ENCODE measurements around the gene IGLL5. TPM values are rescaled to one million over a fixed set of nuclear protein-coding genes. Genes with fewer than 3 reads are reported as not detected.
A peak's percentile ranks its signal among the peaks of the same experiment; 100 is the strongest.

The IGLL5 gene
- total and polyA plus RNA-seq, 2 donors (not counting 1 experiment from before 2014, with no cell fraction given): not detected

DNA sequence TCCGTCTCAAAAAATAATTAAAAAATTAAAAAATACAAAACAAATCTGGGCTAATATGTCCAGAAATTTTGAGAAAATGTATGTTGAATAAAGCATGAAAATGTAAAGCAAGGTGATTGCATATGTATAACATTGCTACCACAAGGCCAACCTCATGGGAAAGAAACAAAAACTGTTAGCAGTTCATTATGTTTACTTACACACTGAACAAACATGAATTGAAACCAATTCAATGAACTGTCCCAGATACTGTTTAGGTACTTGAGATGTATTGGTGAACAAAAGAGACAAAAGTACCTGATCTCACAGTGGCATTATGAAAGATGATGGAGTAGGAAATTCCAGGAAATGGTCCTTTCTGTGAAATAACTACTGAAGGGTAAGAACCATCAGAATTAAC is 43.8 kb upstream of the IGLL5 start:
- Histone ChIP-seq H3K27me3 (ENCODE audit: control insufficient read depth, insufficient read depth, low read length) (no peaks in the 10 kb centered on the region), H3K9ac (ENCODE audit: insufficient read depth, low read length) (no peak overlapping the region), H3K27ac (ENCODE audit: insufficient read depth, low read length) (no peak overlapping the region), H3K4me3 (replicated peaks in 1 of 4; ENCODE audit: control extremely low read depth in 1 of 4, insufficient read depth in 1 of 4, low read depth in 3 of 4, low read length in 4 of 4) (no peak overlapping the region), H3K4me2 (ENCODE audit: extremely low read depth, insufficient read depth, low read length) (no peak overlapping the region), H4K20me1 (ENCODE audit: control insufficient read depth, extremely low read depth, insufficient read depth, low read length) (no peaks in the 10 kb centered on the region), H3K36me3 (ENCODE audit: control insufficient read depth, insufficient read depth, low read length) (no peaks in the 10 kb centered on the region), H3K79me2 (ENCODE audit: control insufficient read depth, insufficient read depth, low read length) (no peaks in the 10 kb centered on the region), H3K9me3 (ENCODE audit: control insufficient read depth, insufficient read depth, low read depth, low read length) (no peaks in the 10 kb centered on the region), H2AFZ (ENCODE audit: low read length) (no peak overlapping the region), H3K4me1 (ENCODE audit: control insufficient read depth, extremely low read depth, insufficient read depth, low read length) (no peaks in the 10 kb centered on the region)
- no peak for DNase-seq (ENCODE audit: low read depth in 2 of 2)
- TF ChIP-seq EZH2 (IDR thresholded peaks at IDR 0.05; ENCODE audit: low read length, missing control alignments) (no peak), CTCF (conservative IDR thresholded peaks at IDR 0.05 in 1 of 2, IDR thresholded peaks at IDR 0.05 in 1 of 2; ENCODE audit: low read depth in 1 of 2, low read length in 2 of 2) (no peak)

DNA sequence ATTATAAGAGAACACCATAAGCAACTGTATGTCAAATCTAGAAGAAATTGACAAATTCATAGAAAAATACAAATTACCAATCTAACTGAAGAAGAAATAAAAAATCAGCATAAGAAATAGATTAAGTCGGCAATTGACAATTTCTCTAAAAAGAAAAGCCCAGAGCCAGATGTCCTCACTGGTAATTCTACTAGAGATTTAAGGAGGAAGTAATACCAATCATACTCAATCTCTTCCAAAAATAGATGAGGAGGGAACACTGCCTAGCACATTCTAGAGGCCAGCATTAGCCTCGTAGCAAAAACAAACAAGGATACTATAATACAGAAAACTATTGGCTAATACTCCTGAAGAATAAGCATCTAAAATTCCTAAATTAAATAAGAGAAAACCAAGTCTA is 40.4 kb upstream of the IGLL5 start:
- Histone ChIP-seq H3K4me1 (ENCODE audit: control insufficient read depth, extremely low read depth, insufficient read depth, low read length) (no peaks in the 10 kb centered on the region), H3K9ac (ENCODE audit: insufficient read depth, low read length) (no peak overlapping the region), H3K36me3 (ENCODE audit: control insufficient read depth, insufficient read depth, low read length) (no peaks in the 10 kb centered on the region), H3K79me2 (ENCODE audit: control insufficient read depth, insufficient read depth, low read length) (no peaks in the 10 kb centered on the region), H3K9me3 (ENCODE audit: control insufficient read depth, insufficient read depth, low read depth, low read length) (no peaks in the 10 kb centered on the region), H3K4me3 (replicated peaks in 1 of 4; ENCODE audit: control extremely low read depth in 1 of 4, insufficient read depth in 1 of 4, low read depth in 3 of 4, low read length in 4 of 4) (no peak overlapping the region), H3K27me3 (ENCODE audit: control insufficient read depth, insufficient read depth, low read length) (no peaks in the 10 kb centered on the region), H2AFZ (ENCODE audit: low read length) (no peak overlapping the region), H3K4me2 (ENCODE audit: extremely low read depth, insufficient read depth, low read length) (no peak overlapping the region), H3K27ac (ENCODE audit: insufficient read depth, low read length) (no peak overlapping the region), H4K20me1 (ENCODE audit: control insufficient read depth, extremely low read depth, insufficient read depth, low read length) (no peaks in the 10 kb centered on the region)
- DNase-seq (ENCODE audit: low read depth in 2 of 2): no peak
- TF ChIP-seq CTCF (conservative IDR thresholded peaks at IDR 0.05 in 1 of 2, IDR thresholded peaks at IDR 0.05 in 1 of 2; ENCODE audit: low read depth in 1 of 2, low read length in 2 of 2): no peak

DNA sequence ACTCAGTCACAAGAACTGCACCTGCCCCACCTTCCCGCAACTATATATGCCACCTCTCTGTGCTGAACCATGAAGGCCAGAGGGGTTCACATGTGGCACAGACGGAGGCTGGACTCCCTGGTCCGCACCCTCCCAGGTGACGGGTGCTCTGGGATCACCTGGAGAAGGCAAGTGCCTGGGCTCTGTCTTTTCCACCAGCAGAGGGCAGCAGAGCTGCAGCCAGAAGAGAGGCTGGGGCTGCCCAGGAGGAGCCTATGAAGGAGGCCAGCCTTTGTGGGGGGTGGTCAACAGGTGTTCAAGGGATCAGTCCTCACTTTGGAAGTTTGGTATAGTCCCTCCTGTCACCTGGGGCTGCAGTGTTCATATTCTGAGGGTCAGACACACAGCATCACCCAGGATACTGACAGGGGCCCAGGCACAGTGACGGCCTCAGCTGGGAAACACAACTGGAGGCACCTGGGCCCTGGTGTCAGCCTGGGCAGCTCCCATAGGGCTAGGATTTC is 39.2 kb upstream of the IGLL5 start:
- H2AFZ ChIP-seq (ENCODE audit: low read length): no peak overlapping the region
- no peak overlapping the region for H3K4me2 ChIP-seq (ENCODE audit: extremely low read depth, insufficient read depth, low read length)
- DNase-seq (ENCODE audit: low read depth in 2 of 2): peak; percentile 27 to 47
- H3K4me3 ChIP-seq (replicated peaks in 1 of 4; ENCODE audit: control extremely low read depth in 1 of 4, insufficient read depth in 1 of 4, low read depth in 3 of 4, low read length in 4 of 4): no peak overlapping the region
- no peaks in the 10 kb centered on the region for H3K79me2 ChIP-seq (ENCODE audit: control insufficient read depth, insufficient read depth, low read length)
- H3K4me1 ChIP-seq (ENCODE audit: control insufficient read depth, extremely low read depth, insufficient read depth, low read length): no peaks in the 10 kb centered on the region
- no peaks in the 10 kb centered on the region for H3K36me3 ChIP-seq (ENCODE audit: control insufficient read depth, insufficient read depth, low read length)
- H4K20me1 ChIP-seq (ENCODE audit: control insufficient read depth, extremely low read depth, insufficient read depth, low read length): no peaks in the 10 kb centered on the region
- H3K9me3 ChIP-seq (ENCODE audit: control insufficient read depth, insufficient read depth, low read depth, low read length): no peaks in the 10 kb centered on the region
- no peak overlapping the region for H3K9ac ChIP-seq (ENCODE audit: insufficient read depth, low read length)
- H3K27me3 ChIP-seq (ENCODE audit: control insufficient read depth, insufficient read depth, low read length): no peaks in the 10 kb centered on the region
- TF ChIP-seq EZH2 (IDR thresholded peaks at IDR 0.05; ENCODE audit: low read length, missing control alignments): no peak
- peak; percentile 81 to 98 for TF ChIP-seq CTCF (conservative IDR thresholded peaks at IDR 0.05 in 1 of 2, IDR thresholded peaks at IDR 0.05 in 1 of 2; ENCODE audit: low read depth in 1 of 2, low read length in 2 of 2)
- H3K27ac ChIP-seq (ENCODE audit: insufficient read depth, low read length): no peak overlapping the region

All from fibroblast of lung (primary cell).